GM21360 (cell line): ENCODE data around the gene BCCIP.

ENCODE experiments used
- ATAC-seq: cut with Tn5 transposase; IDR thresholded peaks from one replicate; pipeline ENCODE4 v1.9.1; 2021; ENCODE audit warnings: mild to moderate bottlenecking, moderate library complexity; ENCODE audit not compliant: unreplicated experiment

BCCIP gene

DNA sequence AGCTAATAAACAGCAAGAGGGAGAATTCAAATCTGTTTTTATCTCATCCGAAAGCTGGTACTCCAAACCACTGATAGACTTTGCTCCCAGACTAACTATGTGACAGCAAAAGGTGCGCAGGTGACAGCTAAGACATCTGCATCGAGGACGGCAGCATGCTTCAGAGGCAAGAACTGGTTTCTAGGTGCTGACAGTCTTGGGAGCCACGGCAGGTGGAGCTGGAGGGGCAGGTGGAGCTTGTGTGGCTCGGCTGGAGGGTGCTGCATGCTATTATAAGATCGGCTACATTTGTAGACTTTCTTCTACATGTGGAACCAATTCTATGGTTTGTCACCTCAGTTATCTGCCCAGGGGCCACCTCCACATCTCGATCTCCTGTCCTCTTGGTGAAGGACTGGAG is 25.9 kb upstream of the BCCIP start:
- ATAC-seq, result no peak

GRCh38 chr10:125797994-125798662 is 25.2 kb upstream of the BCCIP start:
- ATAC-seq, result no peak

DNA sequence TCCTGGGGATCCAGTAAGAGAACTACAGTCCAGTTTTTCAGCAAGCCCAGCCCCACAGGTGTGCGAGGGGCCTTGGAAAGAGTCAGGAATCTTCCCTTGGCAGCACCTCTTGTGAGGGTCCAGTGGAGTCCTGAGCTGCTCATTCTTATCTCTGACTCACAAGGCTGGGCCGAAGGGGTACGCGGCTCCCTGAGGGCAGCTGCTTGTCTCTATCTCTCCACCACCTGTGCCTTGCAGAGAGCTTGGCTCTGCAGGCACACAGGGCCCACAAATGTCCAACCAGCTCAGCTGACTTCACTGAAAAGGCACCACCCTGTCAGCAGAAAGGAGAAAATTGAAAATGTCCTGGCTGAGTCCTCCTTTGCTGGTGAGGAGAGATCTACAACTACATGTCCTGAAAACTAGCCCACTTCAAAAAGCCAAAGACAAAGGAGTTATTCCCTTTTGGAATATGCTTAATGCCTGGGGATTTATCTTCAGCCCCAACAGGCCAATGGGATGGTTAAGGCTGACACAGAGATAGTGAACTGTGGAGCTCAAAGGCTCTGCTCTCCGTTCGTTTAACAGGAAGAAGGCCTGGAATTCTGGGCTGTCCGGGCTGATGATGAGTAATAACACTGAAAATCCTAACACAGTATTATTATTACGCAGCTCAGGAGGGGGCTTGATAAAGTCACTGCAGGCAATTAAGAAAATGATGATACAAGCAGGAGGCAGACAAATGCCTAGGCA is 23.7 kb upstream of the BCCIP start:
- no peak for ATAC-seq

DNA sequence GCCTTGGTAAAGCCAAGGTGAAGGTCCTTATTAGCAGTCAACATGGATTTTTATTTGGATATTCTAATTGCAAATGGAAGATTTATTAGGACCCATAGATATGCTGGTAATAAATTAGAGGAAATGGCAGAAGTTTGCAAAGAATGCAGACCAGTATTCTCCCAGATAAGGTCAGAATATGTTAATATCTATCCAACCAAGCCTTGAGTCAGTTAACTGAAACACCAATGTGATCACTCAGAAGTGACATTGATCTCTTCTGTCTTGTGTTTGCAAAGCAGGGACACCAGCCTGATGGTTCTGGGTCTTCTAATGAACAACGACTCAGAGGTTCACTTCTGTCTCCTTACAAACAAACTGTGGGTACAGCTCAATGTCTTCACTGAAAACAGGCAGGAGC is 21.8 kb upstream of the BCCIP start:
- no peak for ATAC-seq

DNA sequence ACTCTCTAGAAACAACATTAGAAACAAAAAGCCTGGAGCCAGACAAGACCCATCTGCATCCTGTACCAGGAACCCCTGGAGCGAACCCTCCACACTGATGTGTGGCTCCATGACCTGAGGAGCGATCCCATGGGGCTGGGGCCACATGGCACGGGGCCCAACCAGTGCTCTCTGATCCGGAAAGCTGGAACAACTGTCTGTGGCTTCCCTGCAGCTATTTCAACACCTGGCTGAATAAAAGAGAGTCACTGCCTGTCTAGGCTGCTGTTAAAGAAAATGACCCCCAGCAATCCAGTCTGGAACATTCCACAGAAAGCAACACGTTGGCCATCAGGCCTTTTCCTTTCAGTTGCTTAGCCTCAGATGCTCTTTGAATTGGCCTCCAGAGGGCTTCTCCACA is 21.2 kb upstream of the BCCIP start:
- no peak for ATAC-seq

DNA sequence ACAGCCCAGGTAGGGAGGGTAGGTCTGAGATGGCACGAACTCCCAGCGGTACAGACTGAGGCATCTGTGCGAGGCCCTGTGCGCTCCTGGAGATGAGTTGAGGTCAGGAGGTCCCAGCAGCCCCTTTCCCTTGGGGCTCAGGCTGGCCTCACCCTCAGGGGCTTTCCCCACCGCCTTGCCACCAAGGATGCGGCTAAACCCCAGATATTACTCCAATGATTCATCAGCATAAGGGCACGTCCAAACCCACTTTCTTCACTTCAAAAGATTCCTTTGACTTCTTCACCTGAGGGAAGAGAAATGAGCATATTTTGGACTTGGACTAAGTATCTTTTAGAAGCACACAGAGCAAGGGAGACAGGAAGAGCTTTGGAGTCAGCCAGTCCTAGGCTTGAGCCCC is 20.6 kb upstream of the BCCIP start:
- no peak for ATAC-seq

DNA sequence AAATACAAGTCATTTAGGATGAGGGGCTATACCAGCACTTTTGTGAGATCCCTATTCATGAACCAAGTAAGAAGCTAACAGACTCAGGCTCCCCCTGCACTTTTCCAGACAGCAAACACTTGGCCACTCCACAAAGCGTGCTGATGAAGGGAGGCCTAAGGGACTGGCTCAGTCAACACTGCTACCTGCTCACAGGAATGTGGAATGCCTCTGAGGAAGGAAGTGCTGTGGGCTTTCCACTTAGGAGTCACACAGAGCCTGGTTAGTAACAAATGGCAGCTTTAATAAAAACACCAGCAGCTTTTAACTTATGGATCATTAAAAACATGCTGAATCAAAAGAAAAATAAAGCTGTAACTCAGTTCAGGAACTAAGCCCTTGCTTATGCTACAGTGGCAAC is 15.3 kb upstream of the BCCIP start:
- ATAC-seq, result no peak

DNA sequence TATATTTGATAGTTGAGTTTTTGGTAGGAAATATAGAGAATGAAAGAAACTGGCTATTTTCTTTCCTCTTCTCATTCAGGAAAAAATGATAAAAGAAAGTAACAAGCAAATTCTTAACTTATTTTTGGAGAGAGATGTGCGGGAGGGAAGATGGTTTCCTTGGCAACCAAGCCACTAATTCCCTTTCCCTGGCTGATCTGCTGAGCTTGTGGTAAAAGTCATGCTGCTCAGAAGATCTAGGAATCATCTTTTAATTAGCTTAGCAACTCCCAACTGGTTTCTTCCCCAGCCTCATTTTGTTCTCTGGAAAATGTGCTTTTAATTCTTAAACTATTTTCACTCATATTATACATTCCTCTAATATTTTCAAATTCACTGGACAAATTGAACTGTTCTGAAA is 12.1 kb upstream of the BCCIP start:
- no peak for ATAC-seq

DNA sequence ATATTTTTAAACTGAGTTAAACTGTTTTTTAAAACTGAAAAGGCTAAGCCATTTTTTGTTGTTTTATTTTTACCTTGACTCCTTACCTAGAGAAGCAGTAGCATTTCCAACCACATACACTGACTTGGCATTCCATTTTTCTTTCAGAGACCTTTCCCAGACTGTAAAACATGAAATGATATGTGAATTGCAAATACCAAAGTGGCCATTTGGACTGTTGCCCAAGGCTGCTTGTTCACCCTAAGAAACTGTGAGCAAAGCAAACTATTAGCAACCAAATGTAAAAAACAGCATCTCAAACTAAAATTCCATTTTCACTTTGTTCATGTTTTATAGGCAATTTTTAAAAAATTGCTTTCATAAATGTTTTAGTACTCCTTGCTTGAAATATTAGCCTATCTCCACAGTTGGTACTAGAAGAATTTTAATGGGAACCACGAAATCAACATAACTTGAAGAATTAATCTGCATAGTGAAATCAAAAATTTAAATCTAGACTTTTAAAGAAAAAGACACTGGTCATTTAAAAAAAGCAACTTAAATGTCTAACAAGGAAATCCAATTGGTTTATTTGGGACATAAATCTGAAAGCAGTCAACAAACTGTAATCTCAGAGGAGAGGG is 11.1 kb upstream of the BCCIP start:
- no peak for ATAC-seq

DNA sequence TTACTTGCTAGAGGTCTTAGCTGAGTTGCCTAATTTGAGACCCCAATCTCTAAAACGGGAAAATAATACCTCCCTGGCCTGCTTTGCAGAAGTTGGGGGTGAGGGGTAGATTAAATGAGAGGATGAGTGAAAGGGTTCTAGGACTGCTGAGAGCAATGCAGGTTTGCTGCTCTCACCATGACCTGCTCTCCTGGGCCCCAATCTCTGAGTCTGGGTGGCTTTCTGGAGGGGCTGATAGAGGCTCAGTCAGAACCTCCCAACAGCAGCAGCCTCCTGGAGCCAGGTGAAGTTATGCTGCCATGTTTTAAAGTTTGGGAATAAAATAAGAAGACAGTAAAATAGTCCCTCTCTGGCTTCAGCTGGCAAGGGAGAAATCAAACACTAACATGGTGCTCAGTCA is 7.6 kb upstream of the BCCIP start:
- ATAC-seq, result no peak

DNA sequence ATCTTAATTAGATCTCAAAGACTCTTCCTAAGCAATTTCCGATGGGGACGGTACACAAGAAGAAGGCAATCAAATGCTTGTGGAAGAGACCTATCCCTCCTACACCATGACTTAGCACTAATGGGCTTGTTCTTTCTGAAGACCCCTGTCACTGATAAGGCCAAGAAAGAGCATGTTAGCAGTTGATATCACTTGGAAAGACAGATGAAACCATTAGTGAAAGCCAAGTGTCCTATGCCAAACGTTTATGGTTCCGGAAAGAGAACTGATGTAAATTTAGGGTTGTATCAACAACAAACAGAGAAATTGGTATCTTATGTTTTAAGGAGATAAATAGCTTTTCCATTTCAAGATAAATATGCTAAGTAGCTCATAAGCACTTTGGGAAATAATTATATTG is 6.8 kb upstream of the BCCIP start:
- ATAC-seq, result no peak

GRCh38 chr10:125817337-125817946 is 5.9 kb upstream of the BCCIP start:
- no peak for ATAC-seq

GRCh38 chr10:125820701-125821100 is 2.6 kb upstream of the BCCIP start:
- ATAC-seq, result peak; percentile 33

DNA sequence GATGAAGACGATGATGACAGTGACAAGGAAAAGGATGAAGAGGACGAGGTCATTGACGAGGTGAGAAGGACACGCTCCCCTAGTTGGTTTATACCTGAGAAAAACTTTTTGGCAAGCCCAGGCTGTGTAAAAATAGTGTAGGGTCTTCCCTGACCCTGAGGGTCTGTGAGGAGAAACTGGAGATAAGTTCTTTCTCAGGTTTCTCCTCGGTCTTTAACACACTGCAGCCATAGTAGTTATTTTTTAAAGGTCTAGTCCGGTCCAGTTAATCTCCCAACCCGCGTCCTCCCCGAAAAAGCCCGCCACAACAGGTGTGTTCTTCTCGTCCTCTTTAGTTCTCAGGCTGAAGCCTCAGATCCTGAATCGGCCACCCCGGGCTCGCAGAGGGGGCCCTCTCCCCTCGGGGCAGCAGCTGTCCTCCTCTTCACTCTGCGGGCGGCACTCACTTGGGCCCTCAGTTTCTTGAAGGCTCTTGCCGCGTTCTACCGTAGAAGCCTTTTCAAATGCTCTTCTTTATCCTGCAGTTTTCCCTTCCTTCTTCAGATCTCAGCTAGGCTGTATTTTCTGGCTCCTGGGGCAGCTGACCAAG is 411 bp downstream of the BCCIP start:
- peak; percentile 0 for ATAC-seq

GRCh38 chr10:125824736-125825135 is 1.4 kb downstream of the BCCIP start:
- ATAC-seq, result no peak

- ATAC-seq, result no peak
These were observed 3.8 kb downstream of the BCCIP start for GRCh38 chr10:125827133-125827532.

DNA sequence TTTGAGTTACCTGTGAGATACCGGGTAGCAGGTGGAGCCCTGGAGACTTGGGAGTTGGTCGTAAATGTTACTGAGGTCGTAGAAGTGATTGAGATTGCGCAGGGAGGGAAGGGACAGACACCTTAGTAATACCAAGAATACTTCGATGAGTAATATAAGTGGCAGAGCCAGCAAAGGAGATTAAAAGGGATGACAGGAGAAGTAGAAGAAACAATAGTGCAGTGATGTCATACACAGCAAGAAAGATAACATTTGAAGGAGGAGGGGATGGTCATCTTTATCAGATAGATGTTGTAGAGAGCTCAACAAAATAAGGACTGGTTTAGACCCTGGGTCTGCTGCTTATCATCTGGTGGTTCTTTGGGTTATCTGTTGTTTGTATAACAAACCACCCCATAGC is 5.0 kb downstream of the BCCIP start:
- ATAC-seq, result no peak

DNA sequence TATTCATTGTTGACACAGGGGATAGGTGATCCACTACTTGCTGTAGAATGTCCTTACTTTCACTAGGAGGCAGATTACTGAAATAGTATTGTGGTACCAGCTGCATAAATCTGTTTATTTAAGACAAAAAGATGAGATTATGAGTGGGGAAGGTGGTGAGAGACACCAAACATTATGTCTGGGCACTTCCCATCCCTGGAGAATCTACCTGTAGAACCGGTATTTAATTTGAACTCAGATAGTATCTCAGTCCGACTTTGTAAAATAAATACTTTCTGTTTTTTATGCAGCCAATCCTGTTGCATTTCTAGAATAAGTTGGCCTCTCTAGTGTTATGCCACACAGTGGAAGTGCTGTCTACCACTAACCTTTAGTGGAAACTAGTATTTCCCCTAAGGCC is 13.4 kb downstream of the BCCIP start:
- ATAC-seq, result no peak

GRCh38 chr10:125838802-125839575 is 15.6 kb downstream of the BCCIP start:
- no peak for ATAC-seq

- ATAC-seq, result no peak
These were observed 17.1 kb downstream of the BCCIP start for GRCh38 chr10:125840406-125840805.

DNA sequence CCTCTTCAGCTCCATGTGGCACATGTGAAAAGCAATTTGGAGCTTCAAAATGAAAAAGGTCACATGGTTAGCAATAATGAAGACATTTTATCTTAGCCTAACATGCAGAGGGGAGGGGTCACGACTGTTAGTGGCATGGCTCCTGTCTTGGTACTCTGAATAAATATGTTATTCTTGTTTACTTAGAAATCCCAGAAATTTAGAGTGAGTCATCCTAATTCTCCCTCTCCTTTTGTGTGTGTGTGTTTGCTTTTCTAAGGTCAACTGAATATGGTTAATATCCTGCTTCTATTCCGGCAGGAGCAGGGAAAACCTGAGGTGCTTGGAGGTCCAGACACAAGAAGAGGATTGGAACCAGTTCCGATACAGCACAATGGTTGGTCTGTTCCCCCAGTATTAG is 17.6 kb downstream of the BCCIP start:
- ATAC-seq, result no peak
